ENCODE measurements around the gene ITGAE.
"Not testable (repeated sequence)": the region's sequence is repeated elsewhere in the genome, so short reads cannot be mapped to it uniquely, and the experiment has no call there.

ITGAE gene

GRCh38 chr17:3748576-3748975 lies 52.4 kb downstream of the ITGAE start:
- Histone ChIP-seq H3K4me3 (ENCODE audit: low read length in 2 of 2) (no peak overlapping the region), H3K27me3 (ENCODE audit: control insufficient read depth in 1 of 2, insufficient read depth in 2 of 2, low read length in 2 of 2) (peaks cover 3 to 5% of the 10 kb centered on the region in 2 donors), H3K9ac (ENCODE audit: low read length in 2 of 2) (no peak overlapping the region)

GRCh38 chr17:3747805-3748204 lies 53.2 kb downstream of the ITGAE start:
- Histone ChIP-seq H3K9ac (ENCODE audit: low read length in 2 of 2) (no peak overlapping the region), H3K27ac (ENCODE audit: low read length) (no peak overlapping the region), H3K27me3 (ENCODE audit: control insufficient read depth in 1 of 2, insufficient read depth in 2 of 2, low read length in 2 of 2) (peaks cover 0 to 2% of the 10 kb centered on the region in 2 donors), H3K4me1 (ENCODE audit: control insufficient read depth, insufficient read depth, low read length) (no peaks in the 10 kb centered on the region), H3K9me3 (ENCODE audit: control insufficient read depth in 2 of 2, low read length in 2 of 2) (no peaks in the 10 kb centered on the region), H3K36me3 (ENCODE audit: control insufficient read depth in 2 of 2, insufficient read depth in 2 of 2, low read length in 2 of 2) (no peaks in the 10 kb centered on the region), H3K4me3 (ENCODE audit: low read length in 2 of 2) (no peak overlapping the region)

More at GRCh38 chr17:3748576-3748975, 52.4 kb downstream of the ITGAE start:
- Histone ChIP-seq H3K9me3 (ENCODE audit: control insufficient read depth in 2 of 2, low read length in 2 of 2) (no peaks in the 10 kb centered on the region), H3K4me1 (ENCODE audit: control insufficient read depth, insufficient read depth, low read length) (no peaks in the 10 kb centered on the region), H3K36me3 (ENCODE audit: control insufficient read depth in 2 of 2, insufficient read depth in 2 of 2, low read length in 2 of 2) (no peaks in the 10 kb centered on the region), H3K27ac (ENCODE audit: low read length) (no peak overlapping the region)

GRCh38 chr17:3745071-3745470 lies 55.9 kb downstream of the ITGAE start:
- Histone ChIP-seq H3K4me3 (ENCODE audit: low read length in 2 of 2) (no peak overlapping the region), H3K9ac (ENCODE audit: low read length in 2 of 2) (no peak overlapping the region), H3K27ac (ENCODE audit: low read length) (no peak overlapping the region)

GRCh38 chr17:3744014-3744413 lies 57.0 kb downstream of the ITGAE start:
- Histone ChIP-seq H3K27me3 (ENCODE audit: control insufficient read depth in 1 of 2, insufficient read depth in 2 of 2, low read length in 2 of 2) (no peaks in the 10 kb centered on the region), H3K9me3 (ENCODE audit: control insufficient read depth in 2 of 2, low read length in 2 of 2) (no peaks in the 10 kb centered on the region), H3K4me3 (ENCODE audit: low read length in 2 of 2) (no peak overlapping the region), H3K4me1 (ENCODE audit: control insufficient read depth, insufficient read depth, low read length) (no peaks in the 10 kb centered on the region), H3K36me3 (ENCODE audit: control insufficient read depth in 2 of 2, insufficient read depth in 2 of 2, low read length in 2 of 2) (no peaks in the 10 kb centered on the region), H3K9ac (ENCODE audit: low read length in 2 of 2) (no peak overlapping the region), H3K27ac (ENCODE audit: low read length) (no peak overlapping the region)

More at GRCh38 chr17:3745071-3745470, 55.9 kb downstream of the ITGAE start:
- H3K4me1 ChIP-seq (ENCODE audit: control insufficient read depth, insufficient read depth, low read length): no peaks in the 10 kb centered on the region
- H3K27me3 ChIP-seq (ENCODE audit: control insufficient read depth in 1 of 2, insufficient read depth in 2 of 2, low read length in 2 of 2): no peaks in the 10 kb centered on the region
- H3K36me3 ChIP-seq (ENCODE audit: control insufficient read depth in 2 of 2, insufficient read depth in 2 of 2, low read length in 2 of 2): no peaks in the 10 kb centered on the region
- no peaks in the 10 kb centered on the region for H3K9me3 ChIP-seq (ENCODE audit: control insufficient read depth in 2 of 2, low read length in 2 of 2)

GRCh38 chr17:3740611-3741073 lies 60.3 kb downstream of the ITGAE start:
- Histone ChIP-seq H3K9ac (ENCODE audit: low read length in 2 of 2) (no peak overlapping the region), H3K4me1 (ENCODE audit: control insufficient read depth, insufficient read depth, low read length) (peaks cover 15% of the 10 kb centered on the region), H3K36me3 (ENCODE audit: control insufficient read depth in 2 of 2, insufficient read depth in 2 of 2, low read length in 2 of 2) (no peaks in the 10 kb centered on the region), H3K27ac (ENCODE audit: low read length) (no peak overlapping the region), H3K4me3 (ENCODE audit: low read length in 2 of 2) (no peak overlapping the region), H3K9me3 (ENCODE audit: control insufficient read depth in 2 of 2, low read length in 2 of 2) (no peaks in the 10 kb centered on the region), H3K27me3 (ENCODE audit: control insufficient read depth in 1 of 2, insufficient read depth in 2 of 2, low read length in 2 of 2) (no peaks in the 10 kb centered on the region)

- Histone ChIP-seq H3K9me3 (ENCODE audit: control insufficient read depth in 2 of 2, low read length in 2 of 2) (no peaks in the 10 kb centered on the region), H3K4me3 (ENCODE audit: low read length in 2 of 2) (no peak overlapping the region), H3K4me1 (ENCODE audit: control insufficient read depth, insufficient read depth, low read length) (peaks cover 15% of the 10 kb centered on the region), H3K27me3 (ENCODE audit: control insufficient read depth in 1 of 2, insufficient read depth in 2 of 2, low read length in 2 of 2) (no peaks in the 10 kb centered on the region), H3K36me3 (ENCODE audit: control insufficient read depth in 2 of 2, insufficient read depth in 2 of 2, low read length in 2 of 2) (no peaks in the 10 kb centered on the region), H3K27ac (ENCODE audit: low read length) (no peak overlapping the region), H3K9ac (ENCODE audit: low read length in 2 of 2) (no peak overlapping the region)
These were observed 61.4 kb downstream of the ITGAE start for GRCh38 chr17:3739422-3740124.

- peak overlapping the region in 1 of 2 donors; percentile 36 for H3K9ac ChIP-seq (ENCODE audit: low read length in 2 of 2)
- H3K27me3 ChIP-seq (ENCODE audit: control insufficient read depth in 1 of 2, insufficient read depth in 2 of 2, low read length in 2 of 2): no peaks in the 10 kb centered on the region
- H3K4me3 ChIP-seq (ENCODE audit: low read length in 2 of 2): peak overlapping the region in 1 of 2 donors; percentile 22
- peaks cover 15% of the 10 kb centered on the region for H3K4me1 ChIP-seq (ENCODE audit: control insufficient read depth, insufficient read depth, low read length)
- no peaks in the 10 kb centered on the region for H3K36me3 ChIP-seq (ENCODE audit: control insufficient read depth in 2 of 2, insufficient read depth in 2 of 2, low read length in 2 of 2)
- no peaks in the 10 kb centered on the region for H3K9me3 ChIP-seq (ENCODE audit: control insufficient read depth in 2 of 2, low read length in 2 of 2)
- H3K27ac ChIP-seq (ENCODE audit: low read length): no peak overlapping the region
These were observed 62.3 kb downstream of the ITGAE start for GRCh38 chr17:3738562-3739295.

- Histone ChIP-seq H3K27me3 (ENCODE audit: control insufficient read depth in 1 of 2, insufficient read depth in 2 of 2, low read length in 2 of 2) (peaks cover 0 to 3% of the 10 kb centered on the region in 2 donors), H3K4me1 (ENCODE audit: control insufficient read depth, insufficient read depth, low read length) (peaks cover 17% of the 10 kb centered on the region), H3K9me3 (ENCODE audit: control insufficient read depth in 2 of 2, low read length in 2 of 2) (no peaks in the 10 kb centered on the region), H3K36me3 (ENCODE audit: control insufficient read depth in 2 of 2, insufficient read depth in 2 of 2, low read length in 2 of 2) (no peaks in the 10 kb centered on the region), H3K27ac (ENCODE audit: low read length) (no peak overlapping the region), H3K9ac (ENCODE audit: low read length in 2 of 2) (no peak overlapping the region), H3K4me3 (ENCODE audit: low read length in 2 of 2) (no peak overlapping the region)
These were observed 65.5 kb downstream of the ITGAE start for GRCh38 chr17:3735515-3735914.

- not testable (repeated sequence) for H3K9me3 ChIP-seq (ENCODE audit: control insufficient read depth in 2 of 2, low read length in 2 of 2); H3K36me3 ChIP-seq (ENCODE audit: control insufficient read depth in 2 of 2, insufficient read depth in 2 of 2, low read length in 2 of 2); H3K9ac ChIP-seq (ENCODE audit: low read length in 2 of 2)
These were observed 66.1 kb downstream of the ITGAE start for GRCh38 chr17:3734911-3735276.

GRCh38 chr17:3732210-3732621 lies 68.8 kb downstream of the ITGAE start:
- H3K27ac ChIP-seq (ENCODE audit: low read length): no peak overlapping the region
- no peak overlapping the region for H3K9ac ChIP-seq (ENCODE audit: low read length in 2 of 2)
- no peak overlapping the region for H3K4me3 ChIP-seq (ENCODE audit: low read length in 2 of 2)
- H3K27me3 ChIP-seq (ENCODE audit: control insufficient read depth in 1 of 2, insufficient read depth in 2 of 2, low read length in 2 of 2): peaks cover 0 to 5% of the 10 kb centered on the region in 2 donors
- H3K4me1 ChIP-seq (ENCODE audit: control insufficient read depth, insufficient read depth, low read length): peaks cover 3% of the 10 kb centered on the region
- H3K36me3 ChIP-seq (ENCODE audit: control insufficient read depth in 2 of 2, insufficient read depth in 2 of 2, low read length in 2 of 2): no peaks in the 10 kb centered on the region
- H3K9me3 ChIP-seq (ENCODE audit: control insufficient read depth in 2 of 2, low read length in 2 of 2): no peaks in the 10 kb centered on the region

More at GRCh38 chr17:3734911-3735276, 66.1 kb downstream of the ITGAE start:
- H3K4me3 ChIP-seq (ENCODE audit: low read length in 2 of 2); H3K27ac ChIP-seq (ENCODE audit: low read length); H3K27me3 ChIP-seq (ENCODE audit: control insufficient read depth in 1 of 2, insufficient read depth in 2 of 2, low read length in 2 of 2): not testable (repeated sequence)
- H3K4me1 ChIP-seq (ENCODE audit: control insufficient read depth, insufficient read depth, low read length): peaks cover 17% of the 10 kb centered on the region
